SK-N-MC (cell line): ENCODE measurements around the gene BSN.

ENCODE experiments used
- EZH2 ChIP-seq: fragments of 200-600 bp; sonication (generic); IDR thresholded peaks from one replicate; pipeline ENCODE4 v1.6.1; 2017; ENCODE audit warnings: antibody characterized with exemption
- POLR2AphosphoS5 ChIP-seq: IDR thresholded peaks from 2 replicates; pipeline ENCODE4 v1.6.1; 2012; ENCODE audit warnings: mild to moderate bottlenecking, low read depth, low read length, borderline replicate concordance

DNA sequence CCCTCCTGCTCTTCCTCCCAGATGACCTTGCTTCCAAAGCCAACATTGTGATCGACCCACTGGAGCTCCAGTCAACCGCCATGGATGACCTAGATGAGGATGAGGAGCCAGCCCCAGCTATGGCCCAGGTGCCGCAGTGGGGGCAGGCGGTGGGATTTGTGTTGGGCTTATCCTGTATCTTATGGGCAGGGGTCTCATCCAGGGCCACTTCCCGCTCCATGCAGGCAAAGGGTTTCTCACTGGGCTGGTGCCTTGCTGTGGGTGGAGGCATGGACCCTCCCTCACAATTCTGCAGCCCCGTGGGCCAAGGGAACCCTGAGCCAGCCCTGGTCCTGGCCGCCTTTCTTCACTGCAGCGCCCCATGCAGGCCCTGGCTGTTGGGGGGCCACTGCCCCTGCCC lies 150.4 kb downstream of the BSN start:
- TF ChIP-seq POLR2AphosphoS5 (no peak), EZH2 (no peak)
